ENCODE data around the gene KDM4B. TPM values are rescaled to one million over a fixed set of nuclear protein-coding genes. Genes with fewer than 3 reads are reported as not detected.

The KDM4B gene
- total RNA-seq, 4 donors from 2014 or later: 29.2 to 43.8 (median 38.7) TPM

- H3K9me3 ChIP-seq: no peaks in the 10 kb centered on the region
- H3K4me1 ChIP-seq: peaks cover 0 to 73% (median 28%) of the 10 kb centered on the region in 3 donors
- no peak overlapping the region for H3K27ac ChIP-seq
- peaks cover 0 to 45% of the 10 kb centered on the region in 2 donors for H3K36me3 ChIP-seq
- H3K27me3 ChIP-seq: no peaks in the 10 kb centered on the region
- 47 to 65% methylated on average over 3 to 26 of the region's 29 CpGs for whole genome bisulfite sequencing, 2 donors (ENCODE audit: low coverage in 1 of 2)
- no peak for ATAC-seq
- TF ChIP-seq POLR2A (IDR thresholded peaks at IDR 0.05) (no peak), CTCF (IDR thresholded peaks at IDR 0.05) (no peak), POLR2AphosphoS5 (IDR thresholded peaks at IDR 0.05) (no peak), EP300 (IDR thresholded peaks at IDR 0.05) (no peak)
- H3K4me3 ChIP-seq: no peak overlapping the region
Measured at GRCh38 chr19:5035105-5035761, 66.3 kb downstream of the KDM4B start.

- peaks cover 0 to 65% (median 28%) of the 10 kb centered on the region in 3 donors for H3K4me1 ChIP-seq
- peaks cover 0 to 53% of the 10 kb centered on the region in 2 donors for H3K36me3 ChIP-seq
- no peaks in the 10 kb centered on the region for H3K27me3 ChIP-seq
- no CpG with 5 or more reads among the region's 36 CpGs for WGBS, 2 donors (ENCODE audit: low coverage in 1 of 2)
- peak overlapping the region in 1 of 2 donors; percentile 19 for H3K4me3 ChIP-seq
- H3K9me3 ChIP-seq: no peaks in the 10 kb centered on the region
- no peak for ATAC-seq
- peak overlapping the region in 2 of 4 donors; percentile 60 to 62 for H3K27ac ChIP-seq
- TF ChIP-seq POLR2AphosphoS5 (IDR thresholded peaks at IDR 0.05) (no peak), EP300 (IDR thresholded peaks at IDR 0.05) (no peak), POLR2A (IDR thresholded peaks at IDR 0.05) (no peak), CTCF (IDR thresholded peaks at IDR 0.05) (no peak)
Measured at GRCh38 chr19:5035793-5036697, 67.1 kb downstream of the KDM4B start.

GRCh38 chr19:5036698-5037563 lies 68.0 kb downstream of the KDM4B start:
- Histone ChIP-seq H3K4me3 (peak overlapping the region in 1 of 2 donors; percentile 19), H3K27me3 (no peaks in the 10 kb centered on the region), H3K36me3 (peaks cover 0 to 62% of the 10 kb centered on the region in 2 donors), H3K4me1 (peaks cover 0 to 56% (median 19%) of the 10 kb centered on the region in 3 donors), H3K9me3 (no peaks in the 10 kb centered on the region), H3K27ac (peak overlapping the region in 2 of 4 donors; percentile 60 to 62)
- no peak for TF ChIP-seq POLR2AphosphoS5 (IDR thresholded peaks at IDR 0.05)
- no peak for TF ChIP-seq POLR2A (IDR thresholded peaks at IDR 0.05)
- no peak for TF ChIP-seq CTCF (IDR thresholded peaks at IDR 0.05)
- WGBS, 2 donors (ENCODE audit: low coverage in 1 of 2): 20% methylated on average over 6 of the region's 36 CpGs; no CpG with 5 or more reads in 1 of the 2 donors
- ATAC-seq: no peak

GRCh38 chr19:5037936-5038335 lies 69.0 kb downstream of the KDM4B start:
- Histone ChIP-seq H3K9me3 (no peaks in the 10 kb centered on the region), H3K4me1 (peaks cover 0 to 52% (median 18%) of the 10 kb centered on the region in 3 donors), H3K36me3 (peaks cover 0 to 62% of the 10 kb centered on the region in 2 donors), H3K27ac (peak overlapping the region in 1 of 4 donors; percentile 62), H3K27me3 (no peaks in the 10 kb centered on the region), H3K4me3 (no peak overlapping the region)
- no CpG with 5 or more reads among the region's 17 CpGs for WGBS, 2 donors (ENCODE audit: low coverage in 1 of 2)
- no peak for ATAC-seq
- TF ChIP-seq CTCF (IDR thresholded peaks at IDR 0.05): no peak
- TF ChIP-seq EP300 (IDR thresholded peaks at IDR 0.05): no peak
- no peak for TF ChIP-seq POLR2A (IDR thresholded peaks at IDR 0.05)
- no peak for TF ChIP-seq POLR2AphosphoS5 (IDR thresholded peaks at IDR 0.05)

Data from gastroesophageal sphincter (tissue), 4 donors.